ENCODE measurements around the gene TBX18.

Gene TBX18

DNA sequence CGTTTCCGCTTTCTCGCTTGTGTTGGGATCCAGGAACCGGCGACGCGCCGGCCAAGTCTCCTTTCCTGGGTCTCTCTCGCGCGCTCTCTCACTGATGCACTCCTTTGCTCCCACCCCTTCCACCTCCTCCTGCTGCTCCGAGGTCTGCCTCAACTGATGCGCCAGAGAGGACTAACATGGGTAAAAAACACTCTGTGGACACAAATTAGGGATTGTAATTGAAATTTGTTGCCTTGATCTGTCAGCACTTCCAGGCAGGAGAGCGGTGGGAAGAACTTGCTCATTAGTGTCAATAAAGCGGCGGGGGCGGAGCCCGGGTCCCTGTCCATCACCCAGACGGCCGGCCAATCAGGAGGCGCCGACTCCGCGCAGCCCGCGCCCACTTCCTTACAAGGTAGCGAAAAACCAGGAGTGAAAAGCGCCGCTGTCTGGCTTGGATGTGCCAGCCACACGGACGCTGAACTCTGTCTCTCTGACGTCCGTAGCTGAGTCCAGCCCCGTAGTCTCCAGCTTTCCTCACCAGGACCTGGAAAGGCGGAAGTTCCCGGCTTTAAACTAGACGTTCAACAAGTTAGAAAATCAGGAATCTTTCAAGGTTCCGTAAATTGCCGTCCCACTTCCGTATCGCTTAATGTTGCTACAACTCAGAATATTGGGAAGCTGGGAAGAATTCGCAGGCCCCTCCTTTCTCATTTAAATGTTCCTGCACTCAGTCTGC lies at the start of gene TBX18:
Gene TBX18, minus strand, starts transcription at position 267 of the 718 bp plus-strand sequence. CDS start 417 bp downstream, outside the sequence.
- Histone ChIP-seq H3K27me3 (ENCODE audit: control insufficient read depth in 5 of 5, insufficient read depth in 4 of 5, low read length in 5 of 5) (peaks cover 0 to 17% (median 4%) of the 10 kb centered on the region in 5 donors), H3K4me3 (ENCODE audit: low read depth in 1 of 5, low read length in 5 of 5) (peak within 1 kb of the TSS; percentile 71 to 96 (median 89)), H3K9ac (ENCODE audit: low read length in 5 of 5) (peak within 1 kb of the TSS in 4 of 5 donors; percentile 19 to 84 (median 68)), H3K9me3 (ENCODE audit: control insufficient read depth in 5 of 5, low read length in 5 of 5) (no peaks in the 10 kb centered on the region), H3K27ac (ENCODE audit: low read depth, low read length) (peak within 1 kb of the TSS; percentile 84), H3K36me3 (ENCODE audit: control insufficient read depth in 5 of 5, insufficient read depth in 5 of 5, low read length in 5 of 5) (no peaks in the 10 kb centered on the region), H3K4me1 (ENCODE audit: control insufficient read depth in 5 of 5, insufficient read depth in 5 of 5, low read length in 5 of 5) (peaks cover 0 to 32% (median 23%) of the 10 kb centered on the region in 5 donors)

DNA sequence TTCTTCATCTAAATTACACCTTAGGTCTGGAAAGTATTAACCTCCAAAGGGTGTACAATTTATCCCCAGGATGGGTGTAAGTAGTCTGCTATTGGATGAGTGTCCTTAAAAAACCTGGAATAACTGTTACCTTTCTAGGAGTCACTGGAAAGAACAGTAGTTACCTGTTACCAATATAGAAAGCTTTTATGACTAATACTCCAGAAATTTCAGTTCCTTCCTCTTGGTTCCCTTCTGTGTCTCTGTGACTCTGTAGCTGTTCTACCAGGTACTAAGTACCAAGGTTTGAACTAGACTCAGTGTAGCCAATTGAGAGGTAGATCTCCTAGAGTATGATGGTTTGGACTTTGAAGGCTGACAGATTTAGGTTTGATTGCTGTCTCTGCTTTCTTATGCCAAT lies 47.0 kb upstream of the TBX18 start:
- Histone ChIP-seq H3K9me3 (ENCODE audit: control insufficient read depth in 5 of 5, low read length in 5 of 5) (no peaks in the 10 kb centered on the region), H3K9ac (ENCODE audit: low read length in 5 of 5) (no peak overlapping the region), H3K36me3 (ENCODE audit: control insufficient read depth in 5 of 5, insufficient read depth in 5 of 5, low read length in 5 of 5) (no peaks in the 10 kb centered on the region), H3K4me3 (ENCODE audit: low read depth in 1 of 5, low read length in 5 of 5) (no peak overlapping the region), H3K4me1 (ENCODE audit: control insufficient read depth in 5 of 5, insufficient read depth in 5 of 5, low read length in 5 of 5) (no peaks in the 10 kb centered on the region), H3K27ac (ENCODE audit: low read depth, low read length) (no peak overlapping the region), H3K27me3 (ENCODE audit: control insufficient read depth in 5 of 5, insufficient read depth in 4 of 5, low read length in 5 of 5) (no peaks in the 10 kb centered on the region)

DNA sequence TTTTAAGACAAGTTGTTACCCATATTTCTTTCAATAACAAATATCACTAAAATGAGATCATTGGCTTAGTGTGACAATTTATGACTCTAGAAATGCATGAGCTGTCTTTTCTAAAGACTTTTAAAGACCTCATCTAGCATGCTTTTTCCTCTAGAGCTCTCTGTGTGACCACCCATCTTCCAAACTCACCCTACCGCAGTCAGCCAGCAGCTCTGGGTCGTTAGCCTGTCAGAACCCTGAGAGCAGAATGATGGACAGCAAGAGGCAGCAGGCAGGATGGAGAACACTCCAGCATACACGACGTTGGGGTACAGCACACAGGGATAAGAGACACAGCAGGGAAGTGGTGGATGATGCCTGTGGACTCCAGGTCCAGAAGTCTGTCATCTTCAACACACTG lies 45.1 kb upstream of the TBX18 start:
- no peak overlapping the region for H3K9ac ChIP-seq (ENCODE audit: low read length in 5 of 5)

DNA sequence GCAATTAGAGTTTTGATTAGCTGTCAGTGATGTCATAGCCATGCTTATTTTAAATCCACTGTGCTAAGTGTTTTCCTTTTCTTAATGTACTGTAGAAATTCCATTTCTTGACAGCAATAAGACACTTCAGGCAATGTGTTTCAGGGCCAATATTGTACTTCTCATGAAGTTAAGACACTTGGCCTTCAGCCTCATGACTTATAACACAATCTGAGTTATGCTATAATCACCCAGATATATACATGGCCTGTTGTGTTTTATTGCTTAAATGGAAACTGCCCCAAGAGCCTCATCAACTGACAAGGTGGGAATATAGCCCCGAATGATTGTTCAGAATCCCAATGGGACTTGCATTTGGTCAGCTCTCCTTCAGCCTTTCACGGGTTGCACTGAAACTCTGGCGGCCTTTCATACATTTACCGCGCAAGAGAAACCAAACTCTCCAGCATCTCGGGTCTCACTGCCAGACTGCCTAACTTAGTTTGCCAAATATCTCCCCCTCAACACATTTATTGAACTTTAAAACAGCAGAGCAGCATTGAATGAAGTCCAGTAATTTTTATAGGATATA lies 44.2 kb upstream of the TBX18 start:
- Histone ChIP-seq H3K9ac (ENCODE audit: low read length in 5 of 5) (no peak overlapping the region), H3K9me3 (ENCODE audit: control insufficient read depth in 5 of 5, low read length in 5 of 5) (no peaks in the 10 kb centered on the region), H3K4me3 (ENCODE audit: low read depth in 1 of 5, low read length in 5 of 5) (no peak overlapping the region), H3K4me1 (ENCODE audit: control insufficient read depth in 5 of 5, insufficient read depth in 5 of 5, low read length in 5 of 5) (no peaks in the 10 kb centered on the region), H3K36me3 (ENCODE audit: control insufficient read depth in 5 of 5, insufficient read depth in 5 of 5, low read length in 5 of 5) (no peaks in the 10 kb centered on the region), H3K27ac (ENCODE audit: low read depth, low read length) (no peak overlapping the region), H3K27me3 (ENCODE audit: control insufficient read depth in 5 of 5, insufficient read depth in 4 of 5, low read length in 5 of 5) (no peaks in the 10 kb centered on the region)

More for the DNA sequence above, 45.1 kb upstream of the TBX18 start:
- H3K4me1 ChIP-seq (ENCODE audit: control insufficient read depth in 5 of 5, insufficient read depth in 5 of 5, low read length in 5 of 5) = no peaks in the 10 kb centered on the region
- H3K27me3 ChIP-seq (ENCODE audit: control insufficient read depth in 5 of 5, insufficient read depth in 4 of 5, low read length in 5 of 5) = no peaks in the 10 kb centered on the region
- no peaks in the 10 kb centered on the region for H3K9me3 ChIP-seq (ENCODE audit: control insufficient read depth in 5 of 5, low read length in 5 of 5)
- H3K27ac ChIP-seq (ENCODE audit: low read depth, low read length) = no peak overlapping the region
- no peaks in the 10 kb centered on the region for H3K36me3 ChIP-seq (ENCODE audit: control insufficient read depth in 5 of 5, insufficient read depth in 5 of 5, low read length in 5 of 5)
- H3K4me3 ChIP-seq (ENCODE audit: low read depth in 1 of 5, low read length in 5 of 5) = no peak overlapping the region

GRCh38 chr6:84805145-84805544 lies 40.7 kb upstream of the TBX18 start:
- H3K9me3 ChIP-seq (ENCODE audit: control insufficient read depth in 5 of 5, low read length in 5 of 5) = no peaks in the 10 kb centered on the region
- H3K27ac ChIP-seq (ENCODE audit: low read depth, low read length) = no peak overlapping the region
- H3K4me3 ChIP-seq (ENCODE audit: low read depth in 1 of 5, low read length in 5 of 5) = no peak overlapping the region
- no peaks in the 10 kb centered on the region for H3K36me3 ChIP-seq (ENCODE audit: control insufficient read depth in 5 of 5, insufficient read depth in 5 of 5, low read length in 5 of 5)
- H3K9ac ChIP-seq (ENCODE audit: low read length in 5 of 5) = no peak overlapping the region
- H3K4me1 ChIP-seq (ENCODE audit: control insufficient read depth in 5 of 5, insufficient read depth in 5 of 5, low read length in 5 of 5) = no peaks in the 10 kb centered on the region
- no peaks in the 10 kb centered on the region for H3K27me3 ChIP-seq (ENCODE audit: control insufficient read depth in 5 of 5, insufficient read depth in 4 of 5, low read length in 5 of 5)

- H3K4me3 ChIP-seq (ENCODE audit: low read depth in 1 of 5, low read length in 5 of 5) = no peak overlapping the region
- H3K9ac ChIP-seq (ENCODE audit: low read length in 5 of 5) = no peak overlapping the region
- no peak overlapping the region for H3K27ac ChIP-seq (ENCODE audit: low read depth, low read length)
- no peaks in the 10 kb centered on the region for H3K27me3 ChIP-seq (ENCODE audit: control insufficient read depth in 5 of 5, insufficient read depth in 4 of 5, low read length in 5 of 5)
- no peaks in the 10 kb centered on the region for H3K4me1 ChIP-seq (ENCODE audit: control insufficient read depth in 5 of 5, insufficient read depth in 5 of 5, low read length in 5 of 5)
- H3K9me3 ChIP-seq (ENCODE audit: control insufficient read depth in 5 of 5, low read length in 5 of 5) = no peaks in the 10 kb centered on the region
- no peaks in the 10 kb centered on the region for H3K36me3 ChIP-seq (ENCODE audit: control insufficient read depth in 5 of 5, insufficient read depth in 5 of 5, low read length in 5 of 5)
Observed at GRCh38 chr6:84804720-84805119, 40.3 kb upstream of the TBX18 start.

DNA sequence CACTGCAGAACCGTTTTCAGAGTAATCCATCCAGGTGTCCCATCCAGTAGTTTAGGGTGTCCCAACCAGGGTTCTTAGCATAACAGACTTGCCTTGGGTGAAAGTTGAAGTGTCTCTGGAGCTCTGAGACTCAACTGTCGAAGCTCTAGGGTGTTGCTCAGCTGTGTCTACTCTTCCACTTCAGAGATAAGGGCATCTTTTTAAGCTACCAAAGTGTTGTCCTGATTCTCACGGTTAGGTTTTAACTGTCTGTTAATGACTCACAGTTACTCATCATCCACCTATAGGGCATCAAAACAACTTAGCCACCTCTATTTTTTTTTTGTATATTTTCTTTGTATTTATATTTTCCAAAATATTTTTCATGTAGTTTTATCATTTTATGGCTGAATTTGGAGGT lies 36.9 kb upstream of the TBX18 start:
- H3K36me3 ChIP-seq (ENCODE audit: control insufficient read depth in 5 of 5, insufficient read depth in 5 of 5, low read length in 5 of 5) = no peaks in the 10 kb centered on the region
- no peaks in the 10 kb centered on the region for H3K4me1 ChIP-seq (ENCODE audit: control insufficient read depth in 5 of 5, insufficient read depth in 5 of 5, low read length in 5 of 5)
- H3K27ac ChIP-seq (ENCODE audit: low read depth, low read length) = no peak overlapping the region
- no peak overlapping the region for H3K9ac ChIP-seq (ENCODE audit: low read length in 5 of 5)
- H3K27me3 ChIP-seq (ENCODE audit: control insufficient read depth in 5 of 5, insufficient read depth in 4 of 5, low read length in 5 of 5) = no peaks in the 10 kb centered on the region
- H3K4me3 ChIP-seq (ENCODE audit: low read depth in 1 of 5, low read length in 5 of 5) = no peak overlapping the region
- no peaks in the 10 kb centered on the region for H3K9me3 ChIP-seq (ENCODE audit: control insufficient read depth in 5 of 5, low read length in 5 of 5)

DNA sequence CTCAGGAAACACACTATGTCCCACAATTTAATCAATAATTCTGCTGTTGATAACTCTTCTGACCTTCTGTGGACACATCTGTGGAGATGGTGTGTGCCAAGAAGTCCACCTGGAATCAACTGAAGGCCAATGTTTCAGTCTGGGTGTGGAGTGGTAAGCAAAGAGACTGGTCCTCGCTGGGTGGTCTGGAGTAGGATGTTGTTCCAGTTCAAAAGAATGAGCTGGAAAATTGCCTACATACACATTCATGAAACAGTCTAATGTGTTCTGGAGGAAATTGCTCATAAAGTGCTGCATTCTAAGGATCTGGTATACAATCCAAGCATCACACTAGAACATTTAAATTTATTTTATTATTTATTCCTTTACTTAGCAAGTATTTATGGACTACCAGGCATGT lies 33.9 kb upstream of the TBX18 start:
- no peaks in the 10 kb centered on the region for H3K36me3 ChIP-seq (ENCODE audit: control insufficient read depth in 5 of 5, insufficient read depth in 5 of 5, low read length in 5 of 5)
- no peak overlapping the region for H3K4me3 ChIP-seq (ENCODE audit: low read depth in 1 of 5, low read length in 5 of 5)

GRCh38 chr6:84796343-84796742 lies 31.9 kb upstream of the TBX18 start:
- Histone ChIP-seq H3K36me3 (ENCODE audit: control insufficient read depth in 5 of 5, insufficient read depth in 5 of 5, low read length in 5 of 5) (no peaks in the 10 kb centered on the region), H3K9me3 (ENCODE audit: control insufficient read depth in 5 of 5, low read length in 5 of 5) (no peaks in the 10 kb centered on the region), H3K27ac (ENCODE audit: low read depth, low read length) (no peak overlapping the region), H3K9ac (ENCODE audit: low read length in 5 of 5) (no peak overlapping the region), H3K4me1 (ENCODE audit: control insufficient read depth in 5 of 5, insufficient read depth in 5 of 5, low read length in 5 of 5) (no peaks in the 10 kb centered on the region), H3K4me3 (ENCODE audit: low read depth in 1 of 5, low read length in 5 of 5) (no peak overlapping the region), H3K27me3 (ENCODE audit: control insufficient read depth in 5 of 5, insufficient read depth in 4 of 5, low read length in 5 of 5) (no peaks in the 10 kb centered on the region)

More for the DNA sequence above, 33.9 kb upstream of the TBX18 start:
- H3K27me3 ChIP-seq (ENCODE audit: control insufficient read depth in 5 of 5, insufficient read depth in 4 of 5, low read length in 5 of 5) = no peaks in the 10 kb centered on the region
- no peak overlapping the region for H3K9ac ChIP-seq (ENCODE audit: low read length in 5 of 5)
- no peak overlapping the region for H3K27ac ChIP-seq (ENCODE audit: low read depth, low read length)
- H3K4me1 ChIP-seq (ENCODE audit: control insufficient read depth in 5 of 5, insufficient read depth in 5 of 5, low read length in 5 of 5) = no peaks in the 10 kb centered on the region
- H3K9me3 ChIP-seq (ENCODE audit: control insufficient read depth in 5 of 5, low read length in 5 of 5) = no peaks in the 10 kb centered on the region

- H3K27me3 ChIP-seq (ENCODE audit: control insufficient read depth in 5 of 5, insufficient read depth in 4 of 5, low read length in 5 of 5) = no peaks in the 10 kb centered on the region
- H3K9me3 ChIP-seq (ENCODE audit: control insufficient read depth in 5 of 5, low read length in 5 of 5) = peaks cover 0 to 5% (median 0%) of the 10 kb centered on the region in 5 donors
- no peak overlapping the region for H3K4me3 ChIP-seq (ENCODE audit: low read depth in 1 of 5, low read length in 5 of 5)
- H3K9ac ChIP-seq (ENCODE audit: low read length in 5 of 5) = no peak overlapping the region
- H3K36me3 ChIP-seq (ENCODE audit: control insufficient read depth in 5 of 5, insufficient read depth in 5 of 5, low read length in 5 of 5) = no peaks in the 10 kb centered on the region
- H3K4me1 ChIP-seq (ENCODE audit: control insufficient read depth in 5 of 5, insufficient read depth in 5 of 5, low read length in 5 of 5) = no peaks in the 10 kb centered on the region
- no peak overlapping the region for H3K27ac ChIP-seq (ENCODE audit: low read depth, low read length)
Observed at GRCh38 chr6:84791927-84792326, 27.5 kb upstream of the TBX18 start.

Measured in subcutaneous abdominal adipose tissue (tissue), 5 donors.